Measurements from ENCODE around the gene USP21. TPM values are rescaled to one million over a fixed set of nuclear protein-coding genes. Genes with fewer than 3 reads are reported as not detected.

Gene USP21
- total RNA-seq, 1 donor from 2014 or later = 6.7 TPM

DNA sequence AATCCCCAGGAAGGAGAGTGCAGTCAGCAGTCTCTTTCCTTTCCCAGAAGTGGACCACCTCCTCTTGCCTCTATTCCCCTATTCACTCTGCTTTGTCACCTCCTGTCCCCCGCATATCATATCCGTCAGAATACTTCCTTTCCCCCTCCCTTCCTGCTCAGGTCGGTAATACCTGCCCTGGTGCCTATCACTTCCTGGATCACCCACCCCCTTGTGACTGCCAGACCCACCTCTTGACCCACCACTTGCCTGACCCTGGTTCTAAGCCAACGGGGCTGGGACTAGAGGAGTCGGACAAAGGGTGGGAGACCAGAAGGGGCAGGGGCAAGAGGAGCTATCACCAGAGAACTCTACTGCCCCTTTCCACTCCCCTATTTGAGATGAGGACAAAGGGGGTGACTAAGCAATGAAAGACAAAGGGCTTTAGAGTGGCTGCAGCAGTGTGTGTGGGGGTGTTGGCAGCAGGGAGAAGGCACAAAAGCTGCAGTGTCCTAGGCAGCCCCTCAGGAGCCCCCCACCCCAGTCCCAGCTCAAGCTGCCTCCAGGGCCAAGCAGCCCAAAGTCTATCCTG, 41.2 kb downstream of the USP21 start:
- Histone ChIP-seq H3K27ac (peak overlapping the region; percentile 76), H4K20me1 (ENCODE audit: low read depth) (no peaks in the 10 kb centered on the region), H3K4me1 (peaks cover 66% of the 10 kb centered on the region), H2AFZ (replicated peaks) (peak overlapping the region; percentile 88), H3K9ac (no peak overlapping the region), H3K9me3 (ENCODE audit: low read depth) (no peaks in the 10 kb centered on the region), H3K36me3 (peaks cover 10% of the 10 kb centered on the region), H3F3A (ENCODE audit: low read depth) (peaks cover 46% of the 10 kb centered on the region), H3K4me3 (no peak overlapping the region), H3K79me2 (ENCODE audit: low read depth) (peaks cover 29% of the 10 kb centered on the region), H3K27me3 (no peaks in the 10 kb centered on the region), H3K4me2 (peak overlapping the region; percentile 75)
- TF ChIP-seq EZH2phosphoT487 (IDR thresholded peaks at IDR 0.05) (no peak), CTCF (IDR thresholded peaks at IDR 0.05) (no peak), EZH2 (IDR thresholded peaks at IDR 0.05) (no peak)
- DNase-seq (ENCODE audit: low spot score) = peak; percentile 42
- peaks cover 3% of the 10 kb centered on the region for H3K27me3 Mint-ChIP-seq (ENCODE audit: insufficient read depth, low read depth)
- H3K9me3 Mint-ChIP-seq = no peaks in the 10 kb centered on the region
- peak overlapping the region; percentile 98 for H3K27ac Mint-ChIP-seq
- H3K36me3 Mint-ChIP-seq = peaks cover 10% of the 10 kb centered on the region
- peaks cover 73% of the 10 kb centered on the region for H3K4me1 Mint-ChIP-seq
- peak overlapping the region; percentile 55 for H3K4me3 Mint-ChIP-seq

- peaks cover 65% of the 10 kb centered on the region for H3K4me1 ChIP-seq
- peak overlapping the region; percentile 76 for H3K27ac ChIP-seq
- no peaks in the 10 kb centered on the region for H3K9me3 ChIP-seq (ENCODE audit: low read depth)
- Mint-ChIP-seq H3K4me1 (peaks cover 73% of the 10 kb centered on the region), H3K27me3 (ENCODE audit: insufficient read depth, low read depth) (peaks cover under 1% of the 10 kb centered on the region), H3K4me3 (peak overlapping the region; percentile 94), H3K36me3 (peaks cover 13% of the 10 kb centered on the region), H3K27ac (peak overlapping the region; percentile 98), H3K9me3 (no peaks in the 10 kb centered on the region)
- no peaks in the 10 kb centered on the region for H4K20me1 ChIP-seq (ENCODE audit: low read depth)
- TF ChIP-seq EZH2phosphoT487 (IDR thresholded peaks at IDR 0.05) = no peak
- no peak for TF ChIP-seq EZH2 (IDR thresholded peaks at IDR 0.05)
- peak overlapping the region; percentile 25 for H3K9ac ChIP-seq
- peaks cover 10% of the 10 kb centered on the region for H3K36me3 ChIP-seq
- peak overlapping the region; percentile 88 for H2AFZ ChIP-seq (replicated peaks)
- peak overlapping the region; percentile 75 for H3K4me2 ChIP-seq
- H3K79me2 ChIP-seq (ENCODE audit: low read depth) = peaks cover 29% of the 10 kb centered on the region
- H3F3A ChIP-seq (ENCODE audit: low read depth) = peaks cover 46% of the 10 kb centered on the region
- no peaks in the 10 kb centered on the region for H3K27me3 ChIP-seq
- no peak for DNase-seq (ENCODE audit: low spot score)
- H3K4me3 ChIP-seq = peak overlapping the region; percentile 75
Observed at GRCh38 chr1:161200992-161201835, 41.9 kb downstream of the USP21 start.

- Mint-ChIP-seq H3K27me3 (ENCODE audit: insufficient read depth, low read depth) (no peaks in the 10 kb centered on the region), H3K4me1 (peaks cover 67% of the 10 kb centered on the region), H3K4me3 (peak within 1 kb of the TSS; percentile 94), H3K36me3 (peaks cover 16% of the 10 kb centered on the region), H3K27ac (peak within 1 kb of the TSS; percentile 98), H3K9me3 (no peaks in the 10 kb centered on the region)
- peaks cover 56% of the 10 kb centered on the region for H3K4me1 ChIP-seq
- TF ChIP-seq CTCF (IDR thresholded peaks at IDR 0.05) (peak; percentile 63), EZH2 (IDR thresholded peaks at IDR 0.05) (no peak), EZH2phosphoT487 (IDR thresholded peaks at IDR 0.05) (no peak)
- no peaks in the 10 kb centered on the region for H4K20me1 ChIP-seq (ENCODE audit: low read depth)
- H3F3A ChIP-seq (ENCODE audit: low read depth) = peaks cover 46% of the 10 kb centered on the region
- H3K9me3 ChIP-seq (ENCODE audit: low read depth) = no peaks in the 10 kb centered on the region
- peaks cover 29% of the 10 kb centered on the region for H3K79me2 ChIP-seq (ENCODE audit: low read depth)
- no peaks in the 10 kb centered on the region for H3K27me3 ChIP-seq
- H3K36me3 ChIP-seq = peaks cover 10% of the 10 kb centered on the region
- H3K4me2 ChIP-seq = peak within 1 kb of the TSS; percentile 79
- H2AFZ ChIP-seq (replicated peaks) = peak within 1 kb of the TSS; percentile 88
- peak within 1 kb of the TSS; percentile 76 for H3K27ac ChIP-seq
- H3K9ac ChIP-seq = peak within 1 kb of the TSS; percentile 87
- H3K4me3 ChIP-seq = peak within 1 kb of the TSS; percentile 75
- DNase-seq (ENCODE audit: low spot score) = peak; percentile 99
Observed at GRCh38 chr1:161201836-161202712, 42.8 kb downstream of the USP21 start, which contains the start of gene NDUFS2. Gene NDUFS2 (plus strand): TSS chr1:161202367. CDS start chr1:161202386, 19 bp downstream.
